Adrenal gland (tissue), 5 donors: Measurements from ENCODE around the gene THRAP3.

Source experiments
- CTCF ChIP-seq, 6 experiments: fragments of 450-650 bp in 4 of 6; fragments of 200-600 bp in 2 of 6; sonication (generic) in 1 of 6; IDR thresholded peaks; 1 replicate in 5 of 6; 2 replicates in 1 of 6; pipeline versions ENCODE4 v1.5.1 to v1.8.0; 2016 to 2021; ENCODE audit warnings: antibody characterized with exemption in 6 of 6, mild to moderate bottlenecking in 2 of 6, moderate library complexity in 1 of 6
- POLR2A ChIP-seq, 2 donors: fragments of 450-650 bp; IDR thresholded peaks; one replicate each; pipeline ENCODE4 v1.6.1; 2017; ENCODE audit warnings: antibody characterized with exemption in 2 of 2, mild to moderate bottlenecking in 2 of 2, moderate library complexity in 1 of 2
- donor health status: DM: no; HTN: no; CAD: no.

GRCh38 chr1:36324353-36324703 lies 100.1 kb downstream of the THRAP3 start:
- TF ChIP-seq CTCF (IDR thresholded peaks at IDR 0.05), result no peak
- TF ChIP-seq POLR2A (IDR thresholded peaks at IDR 0.05), result no peak
